Subcutaneous adipose tissue (tissue), 4 donors: ENCODE data around the gene TEN1. TPM values are rescaled to one million over a fixed set of nuclear protein-coding genes. Genes with fewer than 3 reads are reported as not detected.

Experiments
- CTCF ChIP-seq: fragments of 450-650 bp; IDR thresholded peaks from one replicate; pipeline ENCODE4 v1.5.1; 2016; ENCODE audit warnings: low read depth, mild to moderate bottlenecking, control low read depth, antibody characterized with exemption, moderate library complexity
- total RNA-seq, 4 donors: library from RNA; depleted of rRNA; stranded (reverse); fragments of >200 nt; gene quantifications; one replicate each; pipeline ENCODE4 v1.1.0, GENCODE V29; 2016

The TEN1 gene
- total RNA-seq, 4 donors from 2014 or later: 4.7 to 29.0 (median 20.8) TPM

DNA sequence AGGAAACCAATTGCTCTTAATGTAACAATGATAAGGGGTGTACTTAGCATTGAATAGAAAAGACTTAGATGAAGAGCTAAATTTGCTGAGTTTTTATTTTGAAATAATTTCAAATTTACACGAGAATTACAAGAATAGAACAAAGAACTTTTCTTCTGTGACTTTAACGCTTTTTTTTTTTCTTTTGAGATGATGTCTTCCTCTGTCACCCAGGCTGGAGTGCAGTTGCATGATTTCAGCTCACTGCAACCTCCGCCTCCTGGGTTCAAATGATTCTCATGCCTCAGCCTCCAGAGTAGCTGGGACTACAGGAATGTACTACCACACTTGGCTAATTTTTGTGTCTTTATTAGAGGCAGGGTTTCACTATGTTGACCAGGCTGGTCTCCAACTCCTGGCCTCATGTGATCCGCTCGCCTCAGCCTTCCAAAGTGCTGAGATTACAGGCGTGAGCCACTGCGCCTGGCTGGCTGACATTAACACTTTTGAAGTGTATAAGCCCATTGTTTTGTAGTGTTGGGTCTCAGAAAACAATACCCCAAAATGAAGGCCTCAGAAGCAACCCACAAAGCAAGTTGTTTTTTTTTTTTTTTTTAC is 2.1 kb downstream of the TEN1 start:
- TF ChIP-seq CTCF: no peak

GRCh38 chr17:75983501-75984181 is 4.6 kb downstream of the TEN1 start:
- no peak for TF ChIP-seq CTCF

GRCh38 chr17:75985986-75986385 is 6.9 kb downstream of the TEN1 start:
- TF ChIP-seq CTCF: no peak

DNA sequence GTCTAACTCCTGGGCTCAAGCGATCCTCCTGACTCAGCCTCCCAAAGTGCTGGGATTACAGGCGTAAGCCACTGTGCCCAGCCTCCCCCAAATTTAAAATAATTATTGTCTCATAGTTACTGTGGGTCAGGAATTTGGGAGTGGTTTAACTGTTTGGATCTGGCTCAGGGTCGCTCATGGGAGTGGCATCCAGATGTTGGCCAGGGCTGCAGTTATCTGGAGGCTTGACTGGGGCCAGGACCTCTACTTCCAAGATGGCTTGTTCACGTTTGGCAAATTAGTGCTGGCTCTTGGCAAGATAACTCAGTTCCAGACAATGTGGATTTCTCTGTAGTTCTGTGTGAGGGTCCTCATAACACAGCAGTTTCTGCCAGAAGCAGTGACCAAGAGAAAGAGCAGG is 8.0 kb downstream of the TEN1 start:
- no peak for TF ChIP-seq CTCF

GRCh38 chr17:75991396-75991795 is 12.4 kb downstream of the TEN1 start:
- TF ChIP-seq CTCF: no peak

DNA sequence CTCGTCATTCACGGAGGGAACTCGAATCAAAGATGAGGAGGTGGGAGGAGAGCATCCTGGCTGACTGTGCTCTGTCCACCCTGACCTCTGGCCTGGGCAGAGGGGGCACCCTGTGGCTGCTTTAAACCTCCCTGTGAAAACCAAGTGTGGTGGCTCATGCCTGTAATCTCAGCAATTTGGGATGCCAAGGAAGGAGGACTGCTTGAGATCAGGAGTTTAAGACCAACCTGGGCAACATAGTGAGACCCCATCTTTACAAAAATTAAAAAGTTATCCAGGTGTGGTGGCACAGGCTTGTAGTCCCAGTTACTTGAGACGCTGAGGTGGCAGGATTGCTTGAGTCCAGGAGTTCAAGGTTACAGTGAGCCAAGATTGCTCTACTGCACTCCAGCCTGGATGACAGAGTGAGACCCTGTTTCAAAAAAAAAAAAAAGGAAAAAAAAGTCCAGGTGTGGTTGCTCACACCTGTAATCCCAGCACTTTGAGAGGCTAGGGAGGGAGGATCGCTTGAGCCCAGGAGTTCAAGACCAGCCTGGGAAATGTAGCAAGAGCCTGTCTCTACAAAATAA is 15.8 kb downstream of the TEN1 start:
- TF ChIP-seq CTCF: no peak

GRCh38 chr17:75995385-75995925 is 16.4 kb downstream of the TEN1 start:
- no peak for TF ChIP-seq CTCF
